HepG2 (cell line): ENCODE results near the gene DCTN1. TPM values are rescaled to one million over a fixed set of nuclear protein-coding genes. Genes with fewer than 3 reads are reported as not detected.

Experiments used
- CREM ChIP-seq, 2 experiments: sonication (generic) in 1 of 2; formaldehyde crosslinking in 1 of 2; IDR thresholded peaks; 2 replicates each; pipeline versions ENCODE4 v1.4.0 to v1.6.1; 2016 to 2020; ENCODE audit warnings: antibody characterized with exemption in 1 of 2, mild to moderate bottlenecking in 1 of 2, missing genetic modification reagents in 1 of 2
- DZIP1 ChIP-seq: sonication (generic); formaldehyde crosslinking; IDR thresholded peaks from 2 replicates; pipeline ENCODE4 v1.5.0; 2020; ENCODE audit warnings: mild to moderate bottlenecking, missing genetic modification reagents
- ELF3 ChIP-seq: IDR thresholded peaks from 2 replicates; pipeline ENCODE4 v1.6.1; 2016; ENCODE audit warnings: missing genetic modification reagents, missing compliant biosample characterization
- KDM2A ChIP-seq: sonication (generic); formaldehyde crosslinking; IDR thresholded peaks from 2 replicates; pipeline ENCODE4 v1.4.0; 2020; ENCODE audit warnings: low read depth, missing genetic modification reagents, borderline replicate concordance
- KLF13 ChIP-seq: sonication (generic); formaldehyde crosslinking; IDR thresholded peaks from 2 replicates; pipeline ENCODE4 v1.4.0; 2020; ENCODE audit warnings: mild to moderate bottlenecking, missing genetic modification reagents
- POGZ ChIP-seq: sonication (generic); formaldehyde crosslinking; IDR thresholded peaks from 2 replicates; pipeline ENCODE4 v1.4.0; 2020; ENCODE audit warnings: mild to moderate bottlenecking, missing genetic modification reagents
- POLR2A ChIP-seq, 2 experiments: IDR thresholded peaks; 2 replicates each; pipeline ENCODE4 v1.6.1; 2011; ENCODE audit warnings: low read depth in 2 of 2, low read length in 2 of 2, mild to moderate bottlenecking in 1 of 2, moderate library complexity in 1 of 2; ENCODE audit not compliant: insufficient read depth in 1 of 2
- RBM22 ChIP-seq: fragments of 200-400 bp; formaldehyde crosslinking; optimal IDR thresholded peaks from 2 replicates; pipeline ENCODE3; 2017; ENCODE audit warnings: mild to moderate bottlenecking, low read length, moderate library complexity
- RFX5 ChIP-seq: IDR thresholded peaks from 2 replicates; pipeline ENCODE4 v1.6.1; 2011; ENCODE audit warnings: low read depth, low read length, improper control_type of control experiment
- RXRA ChIP-seq: sonication (generic); formaldehyde crosslinking; IDR thresholded peaks from 2 replicates; pipeline ENCODE4 v1.5.1; 2020; ENCODE audit warnings: missing genetic modification reagents
- STAG1 ChIP-seq: sonication (generic); formaldehyde crosslinking; IDR thresholded peaks from 2 replicates; pipeline ENCODE4 v1.4.0; 2020; ENCODE audit warnings: missing genetic modification reagents
- UBTF ChIP-seq: sonication (generic); formaldehyde crosslinking; IDR thresholded peaks from 2 replicates; pipeline ENCODE4 v1.4.0; 2020; ENCODE audit warnings: mild to moderate bottlenecking, missing genetic modification reagents
- XRCC5 ChIP-seq: fragments of 200-400 bp; formaldehyde crosslinking; optimal IDR thresholded peaks from 2 replicates; pipeline ENCODE3; 2017; ENCODE audit warnings: mild to moderate bottlenecking, low read length
- ZBTB7B ChIP-seq: sonication (generic); formaldehyde crosslinking; IDR thresholded peaks from 2 replicates; pipeline ENCODE4 v1.4.0; 2020; ENCODE audit warnings: missing genetic modification reagents
- ZNF34 ChIP-seq: sonication (generic); formaldehyde crosslinking; IDR thresholded peaks from 2 replicates; pipeline ENCODE4 v1.4.0; 2020; ENCODE audit warnings: mild to moderate bottlenecking, missing genetic modification reagents, borderline replicate concordance
- ZNF597 ChIP-seq: sonication (generic); formaldehyde crosslinking; IDR thresholded peaks from 2 replicates; pipeline ENCODE4 v1.5.0; 2020; ENCODE audit warnings: missing genetic modification reagents
- ZNF724P ChIP-seq: sonication (generic); formaldehyde crosslinking; IDR thresholded peaks from 2 replicates; pipeline ENCODE4 v1.8.0; 2022; ENCODE audit warnings: missing genetic modification reagents, borderline replicate concordance
- ZSCAN21 ChIP-seq: sonication (generic); formaldehyde crosslinking; IDR thresholded peaks from 2 replicates; pipeline ENCODE4 v1.8.0; 2022; ENCODE audit warnings: mild to moderate bottlenecking, missing genetic modification reagents, moderate library complexity, borderline replicate concordance
- polyA plus RNA-seq, 8 experiments: library from polyadenylated mRNA; depleted of rRNA in 3 of 8; stranded (reverse) in 7 of 8; unstranded in 1 of 8; fragments of >200 nt; fragmentation: Illumina TruSeq in 4 of 8; extraction: Trizol in 4 of 8; gene quantifications; 2 replicates each; pipeline versions ENCODE4 v1.2.1 to v1.2.3, GENCODE V29; 2011 to 2016; ENCODE audit warnings: low read depth in 4 of 8, missing spikeins in 1 of 8, mixed read lengths in 1 of 8; ENCODE audit not compliant: insufficient read depth in 1 of 8
- total RNA-seq, 5 experiments: library from RNA; depleted of rRNA; stranded (reverse); fragments of >200 nt; fragmentation: Illumina TruSeq; extraction: Trizol; gene quantifications; 2 replicates each; pipeline ENCODE4 v1.2.3, GENCODE V29; 2016; ENCODE audit warnings: low read depth in 1 of 5
- TF ChIP-seq, protein P1 (sequence below): sonication (generic); formaldehyde crosslinking; IDR thresholded peaks from 2 replicates; pipeline ENCODE4 v1.8.0; 2022; ENCODE audit warnings: mild to moderate bottlenecking, missing genetic modification reagents, moderate library complexity
- TF ChIP-seq, protein P2 (sequence below): IDR thresholded peaks from 2 replicates; pipeline ENCODE4 v1.6.1; 2016
- TF ChIP-seq, protein P3 (sequence below): sonication (generic); formaldehyde crosslinking; IDR thresholded peaks from 2 replicates; pipeline ENCODE4 v1.8.0; 2022; ENCODE audit warnings: mild to moderate bottlenecking, missing genetic modification reagents

The DCTN1 gene
- total and polyA plus RNA-seq, 2 of the 13 experiments (the other 11 are each of a cell fraction or from before 2014, with no cell fraction given) = 73.2 to 122 TPM

GRCh38 chr2:74421221-74421870 is 41.2 kb upstream of the DCTN1 start, which contains the start of the genes C2orf81 and WDR54 (continued):
- no peak; the same call in 1 of the 2 replicates for TF ChIP-seq ZNF724P (CRISPR knock-in tag)
- no peak for TF ChIP-seq DZIP1
- TF ChIP-seq ELF3 = no peak; the same call in 1 of the 2 replicates
- no peak for TF ChIP-seq STAG1 (CRISPR knock-in tag)
- peak; percentile 100 for TF ChIP-seq RBM22
- no peak for TF ChIP-seq CREM (IDR thresholded peaks at IDR 0.05)
- no peak for TF ChIP-seq CREM (CRISPR knock-in tag; IDR thresholded peaks at IDR 0.05)
- TF ChIP-seq, protein P1, sequence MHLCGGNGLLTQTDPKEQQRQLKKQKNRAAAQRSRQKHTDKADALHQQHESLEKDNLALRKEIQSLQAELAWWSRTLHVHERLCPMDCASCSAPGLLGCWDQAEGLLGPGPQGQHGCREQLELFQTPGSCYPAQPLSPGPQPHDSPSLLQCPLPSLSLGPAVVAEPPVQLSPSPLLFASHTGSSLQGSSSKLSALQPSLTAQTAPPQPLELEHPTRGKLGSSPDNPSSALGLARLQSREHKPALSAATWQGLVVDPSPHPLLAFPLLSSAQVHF (CRISPR knock-in tag) = peak; percentile 49; the same call in 1 of the 2 replicates
- TF ChIP-seq, protein P2, sequence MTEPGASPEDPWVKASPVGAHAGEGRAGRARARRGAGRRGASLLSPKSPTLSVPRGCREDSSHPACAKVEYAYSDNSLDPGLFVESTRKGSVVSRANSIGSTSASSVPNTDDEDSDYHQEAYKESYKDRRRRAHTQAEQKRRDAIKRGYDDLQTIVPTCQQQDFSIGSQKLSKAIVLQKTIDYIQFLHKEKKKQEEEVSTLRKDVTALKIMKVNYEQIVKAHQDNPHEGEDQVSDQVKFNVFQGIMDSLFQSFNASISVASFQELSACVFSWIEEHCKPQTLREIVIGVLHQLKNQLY (CRISPR knock-in tag) = no peak
- TF ChIP-seq POGZ (CRISPR knock-in tag) = peak; percentile 66
- peak; percentile 67; the same call in 1 of the 2 replicates for TF ChIP-seq UBTF (CRISPR knock-in tag)
- no peak for TF ChIP-seq ZNF597 (CRISPR knock-in tag)
- TF ChIP-seq, protein P3, sequence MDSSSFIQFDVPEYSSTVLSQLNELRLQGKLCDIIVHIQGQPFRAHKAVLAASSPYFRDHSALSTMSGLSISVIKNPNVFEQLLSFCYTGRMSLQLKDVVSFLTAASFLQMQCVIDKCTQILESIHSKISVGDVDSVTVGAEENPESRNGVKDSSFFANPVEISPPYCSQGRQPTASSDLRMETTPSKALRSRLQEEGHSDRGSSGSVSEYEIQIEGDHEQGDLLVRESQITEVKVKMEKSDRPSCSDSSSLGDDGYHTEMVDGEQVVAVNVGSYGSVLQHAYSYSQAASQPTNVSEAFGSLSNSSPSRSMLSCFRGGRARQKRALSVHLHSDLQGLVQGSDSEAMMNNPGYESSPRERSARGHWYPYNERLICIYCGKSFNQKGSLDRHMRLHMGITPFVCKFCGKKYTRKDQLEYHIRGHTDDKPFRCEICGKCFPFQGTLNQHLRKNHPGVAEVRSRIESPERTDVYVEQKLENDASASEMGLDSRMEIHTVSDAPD (CRISPR knock-in tag) = no peak
- TF ChIP-seq KDM2A (CRISPR knock-in tag) = peak; percentile 58; the same call in 1 of the 2 replicates
- TF ChIP-seq ZNF34 (CRISPR knock-in tag) = no peak
- 0 out of 2 replicates have a peak, but pooled peaks have one; percentile 57 for TF ChIP-seq ZBTB7B (CRISPR knock-in tag)
- TF ChIP-seq XRCC5 = peak; percentile 90
- no peak for TF ChIP-seq KLF13 (CRISPR knock-in tag)
- peak; percentile 37 to 41; a peak in 2 of 4 replicates for TF ChIP-seq POLR2A (IDR thresholded peaks at IDR 0.05; ENCODE audit: insufficient read depth in 1 of 2, low read depth in 2 of 2, low read length in 2 of 2)
- peak; percentile 77 for TF ChIP-seq RXRA (CRISPR knock-in tag)
- TF ChIP-seq ZSCAN21 (CRISPR knock-in tag) = peak; percentile 90
- peak; percentile 38; the same call in 1 of the 2 replicates for TF ChIP-seq RFX5
